Measurements from ENCODE around the gene FGF11.
"Not testable (repeated sequence)": the region's sequence is repeated elsewhere in the genome, so short reads cannot be mapped to it uniquely, and the experiment has no call there.

The FGF11 gene

DNA sequence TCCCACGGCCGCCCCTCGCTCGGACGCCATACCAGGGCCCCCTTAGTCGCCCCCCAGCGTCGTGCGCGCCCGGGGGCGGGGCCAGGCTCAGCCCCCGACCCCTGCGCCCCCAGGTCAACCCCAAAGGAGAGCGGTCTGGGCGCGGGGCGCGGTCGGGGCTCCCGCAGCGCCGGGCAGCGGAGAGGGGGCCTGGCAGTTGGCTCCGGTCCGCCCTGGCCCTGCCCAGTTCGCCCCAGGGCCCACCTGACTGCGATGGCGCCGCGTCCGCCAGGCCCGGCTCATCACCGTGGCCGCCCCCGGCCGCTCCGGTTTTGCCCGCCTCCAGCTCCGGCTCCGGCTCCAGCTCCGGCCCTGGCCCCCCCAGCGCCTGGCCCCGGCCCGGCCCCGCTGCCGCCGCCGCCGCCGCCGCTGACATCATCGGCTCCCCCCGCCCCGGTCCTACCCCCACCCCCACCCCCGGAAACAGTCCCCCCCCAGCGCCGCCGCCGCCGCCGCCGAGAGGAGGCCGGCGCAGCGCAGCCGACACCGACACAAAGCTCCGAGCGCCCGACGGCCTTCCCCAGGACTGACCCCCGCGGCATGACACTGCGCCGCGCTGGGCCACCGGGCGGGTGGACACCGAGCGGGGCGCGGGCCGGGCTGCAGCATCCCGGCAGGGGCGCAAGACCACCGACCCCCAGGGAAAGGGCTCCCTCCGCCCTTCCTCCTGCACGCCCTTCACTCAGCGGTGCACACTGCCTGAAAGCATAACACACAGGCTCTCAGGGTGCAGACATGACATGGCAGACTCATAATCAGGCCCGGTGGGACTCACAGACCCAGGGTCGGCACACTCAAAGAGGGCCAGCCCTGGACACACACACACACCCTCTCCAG is 40.1 kb downstream of the FGF11 start, which contains the start of gene ZBTB4:
Gene ZBTB4, minus strand, starts transcription at position 419 of the 876 bp plus-strand sequence. CDS start 12,830 bp downstream, outside the sequence.
- DNase-seq: peak in 12 of 14 donors; percentile 23 to 78 (median 60)

DNA sequence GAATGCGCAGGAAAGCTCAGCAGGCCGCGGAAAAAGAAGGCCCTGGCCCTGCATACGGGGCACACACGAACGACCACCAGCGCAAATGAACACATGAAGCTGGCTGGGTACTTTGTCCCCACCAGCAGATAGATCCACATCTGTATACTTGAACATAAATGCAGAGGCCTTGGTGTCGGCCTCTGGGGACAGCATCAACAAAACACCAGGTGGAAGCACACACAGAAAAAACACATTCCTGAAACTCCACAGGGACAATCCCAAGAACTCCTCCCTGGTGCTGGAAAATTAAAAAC is 40.7 kb downstream of the FGF11 start:
- DNase-seq: no peak

DNA sequence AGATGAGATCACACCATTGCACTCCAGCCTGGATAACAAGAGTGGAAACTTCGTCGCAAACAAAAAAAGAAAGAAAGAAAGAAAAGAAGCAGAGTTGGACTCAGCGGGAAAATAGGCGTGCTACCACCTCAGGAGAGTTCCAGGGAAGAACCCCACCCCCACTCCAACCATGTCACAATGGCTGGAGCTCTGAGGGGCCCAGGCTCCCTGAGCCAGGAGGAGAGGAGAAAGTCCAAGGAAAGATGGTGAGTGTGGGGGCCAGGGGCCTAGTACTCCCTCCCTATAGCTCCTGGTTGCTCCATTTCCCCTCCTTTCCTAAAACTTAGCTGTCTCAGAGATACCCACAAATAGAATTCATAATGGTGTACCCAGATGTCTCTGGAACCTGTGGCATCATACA is 42.0 kb downstream of the FGF11 start, which contains the start of gene SLC35G6:
Gene SLC35G6, plus strand, starts transcription at position 172 of the 400 bp plus-strand sequence. Its CDS starts 71 bp downstream, at position 243.
- not testable (repeated sequence) for DNase-seq

DNA sequence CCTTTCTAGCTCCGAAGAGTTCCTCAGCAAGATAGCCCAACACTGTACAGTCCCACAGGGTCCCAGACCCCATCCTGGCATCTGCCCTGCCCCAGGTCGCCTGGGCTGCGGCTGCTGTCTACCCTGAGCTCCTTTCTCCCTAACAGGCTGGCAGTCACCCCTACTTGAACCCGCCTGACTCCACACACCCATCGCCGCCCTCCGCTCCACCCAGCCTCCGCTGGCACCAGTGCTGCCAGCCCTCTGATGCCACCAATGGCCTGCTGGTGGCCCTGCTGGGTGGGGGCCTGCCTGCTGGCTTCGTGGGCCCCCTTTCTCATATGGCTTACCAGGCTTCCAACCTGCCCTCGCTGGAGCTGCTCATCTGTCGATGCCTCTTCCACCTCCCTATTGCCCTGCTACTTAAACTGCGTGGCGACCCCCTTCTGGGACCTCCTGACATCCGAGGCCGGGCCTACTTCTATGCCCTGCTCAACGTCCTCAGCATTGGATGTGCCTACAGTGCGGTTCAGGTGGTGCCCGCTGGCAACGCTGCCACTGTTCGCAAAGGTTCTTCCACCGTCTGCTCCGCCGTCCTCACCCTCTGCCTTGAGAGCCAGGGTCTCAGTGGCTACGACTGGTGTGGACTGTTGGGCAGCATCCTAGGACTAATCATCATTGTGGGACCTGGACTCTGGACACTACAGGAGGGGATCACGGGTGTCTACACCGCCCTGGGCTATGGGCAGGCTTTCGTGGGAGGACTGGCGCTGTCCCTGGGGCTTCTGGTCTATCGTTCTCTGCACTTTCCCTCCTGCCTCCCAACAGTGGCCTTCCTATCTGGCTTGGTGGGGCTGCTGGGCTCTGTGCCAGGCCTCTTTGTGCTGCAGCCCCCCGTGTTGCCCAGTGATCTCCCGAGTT is 42.8 kb downstream of the FGF11 start:
- not testable (repeated sequence) for DNase-seq

DNA sequence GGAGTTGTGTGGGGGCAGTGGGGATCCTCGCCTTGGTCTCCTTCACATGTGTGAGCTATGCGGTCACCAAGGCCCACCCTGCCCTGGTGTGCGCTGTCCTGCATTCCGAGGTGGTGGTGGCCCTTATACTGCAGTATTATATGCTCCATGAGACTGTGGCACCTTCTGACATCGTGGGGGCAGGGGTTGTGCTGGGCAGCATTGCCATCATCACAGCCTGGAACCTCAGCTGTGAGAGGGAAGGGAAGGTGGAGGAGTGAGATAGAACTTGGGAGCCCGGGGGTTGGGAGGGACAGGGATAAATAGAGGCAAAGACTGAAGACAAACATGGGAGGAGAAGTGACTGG is 43.4 kb downstream of the FGF11 start:
- DNase-seq: not testable (repeated sequence)

DNA sequence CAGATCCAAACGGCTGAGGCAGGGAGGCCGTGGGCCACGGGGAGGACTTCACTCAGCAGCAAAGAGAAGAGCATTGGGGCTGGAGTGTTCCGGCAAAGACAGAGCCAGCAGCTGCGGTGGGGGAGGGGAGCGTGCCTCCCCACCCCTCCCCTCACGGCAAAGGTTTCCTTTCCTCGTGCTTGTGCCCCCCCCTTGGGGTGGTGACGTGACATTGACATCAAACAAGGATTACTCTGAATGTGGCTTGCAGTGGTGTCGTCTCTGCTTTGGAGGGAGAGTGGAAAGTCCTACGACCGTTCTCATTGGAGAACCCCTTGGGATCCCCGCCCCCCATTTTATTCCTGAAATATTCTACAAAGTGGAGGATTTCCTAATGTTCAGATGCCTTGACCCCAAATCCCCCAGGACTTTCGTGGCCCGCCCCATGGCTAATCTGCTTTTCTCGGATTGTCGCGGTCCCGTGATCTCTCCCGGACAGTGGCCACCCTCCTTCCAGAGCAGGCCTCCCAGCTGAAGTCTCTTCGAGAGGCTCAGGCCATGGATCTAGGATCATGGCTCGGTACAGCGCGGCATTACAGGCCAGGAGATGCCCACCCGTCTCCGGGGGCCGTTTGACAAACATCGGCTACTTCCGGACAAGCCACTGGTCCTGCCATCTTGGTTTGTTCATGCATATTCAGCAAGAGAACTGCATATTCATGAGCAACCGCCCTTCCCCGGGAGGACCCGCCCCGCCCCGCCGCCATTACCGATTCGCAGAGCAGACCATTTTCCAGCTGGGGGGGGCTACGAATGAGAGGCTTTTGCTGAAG is 44.1 kb downstream of the FGF11 start:
- DNase-seq: peak; percentile 98 to 100 (median 99)

DNA sequence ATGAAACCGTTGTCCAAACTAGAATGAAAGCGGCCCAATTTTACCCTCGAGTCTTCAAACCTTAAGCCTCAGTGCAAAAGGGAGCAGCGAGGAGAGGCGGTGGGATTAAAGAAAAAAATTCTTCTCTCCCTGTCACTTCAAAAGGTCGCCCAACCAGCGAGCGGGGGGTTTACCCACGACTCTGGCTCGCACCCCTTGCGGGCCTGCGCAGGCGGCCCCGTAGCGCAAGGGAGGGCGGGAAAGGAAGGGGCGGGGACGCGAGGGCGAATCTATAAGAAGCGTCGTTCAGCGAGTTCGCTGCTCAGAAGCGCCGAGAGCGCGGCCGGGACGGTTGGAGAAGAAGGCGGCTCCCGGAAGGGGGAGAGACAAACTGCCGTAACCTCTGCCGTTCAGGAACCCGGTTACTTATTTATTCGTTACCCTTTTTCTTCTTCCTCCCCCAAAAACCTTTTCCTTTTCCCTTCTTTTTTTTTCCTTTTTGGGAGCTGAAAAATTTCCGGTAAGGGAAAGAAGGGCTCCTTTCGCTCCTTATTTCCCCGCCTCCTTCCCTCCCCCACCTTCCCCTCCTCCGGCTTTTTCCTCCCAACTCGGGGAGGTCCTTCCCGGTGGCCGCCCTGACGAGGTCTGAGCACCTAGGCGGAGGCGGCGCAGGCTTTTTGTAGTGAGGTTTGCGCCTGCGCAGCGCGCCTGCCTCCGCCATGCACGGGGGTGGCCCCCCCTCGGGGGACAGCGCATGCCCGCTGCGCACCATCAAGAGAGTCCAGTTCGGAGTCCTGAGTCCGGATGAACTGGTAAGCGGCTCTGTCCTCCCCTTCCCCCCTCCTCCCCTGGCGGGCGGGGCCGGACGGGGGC is 45.0 kb downstream of the FGF11 start, which contains the start of gene POLR2A:
Gene POLR2A, plus strand, starts transcription at position 300 of the 852 bp plus-strand sequence.
- peak; percentile 98 to 100 (median 99) for DNase-seq

DNA sequence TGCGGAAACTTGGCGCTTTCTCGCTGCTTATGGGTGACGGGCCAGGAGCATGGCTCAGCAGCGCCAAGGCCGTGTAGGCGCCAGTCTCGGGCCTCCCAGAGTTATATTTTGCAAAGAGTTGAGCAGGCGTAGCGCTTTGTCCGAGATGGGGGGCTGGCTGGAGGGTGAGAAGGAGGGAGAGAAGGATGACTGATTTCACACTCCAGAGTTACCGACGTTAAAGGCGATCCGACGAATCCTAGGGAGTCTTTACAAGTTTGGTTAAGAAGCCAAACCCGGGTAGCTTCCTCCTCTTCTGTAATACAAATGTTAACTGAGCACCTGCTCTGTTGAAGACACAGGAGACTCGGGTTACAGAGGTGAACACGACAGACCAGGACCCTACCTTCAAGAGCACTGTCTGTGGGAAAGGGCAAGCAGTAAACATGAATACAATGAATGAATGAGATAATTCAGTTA is 45.6 kb downstream of the FGF11 start:
- no peak for DNase-seq

DNA sequence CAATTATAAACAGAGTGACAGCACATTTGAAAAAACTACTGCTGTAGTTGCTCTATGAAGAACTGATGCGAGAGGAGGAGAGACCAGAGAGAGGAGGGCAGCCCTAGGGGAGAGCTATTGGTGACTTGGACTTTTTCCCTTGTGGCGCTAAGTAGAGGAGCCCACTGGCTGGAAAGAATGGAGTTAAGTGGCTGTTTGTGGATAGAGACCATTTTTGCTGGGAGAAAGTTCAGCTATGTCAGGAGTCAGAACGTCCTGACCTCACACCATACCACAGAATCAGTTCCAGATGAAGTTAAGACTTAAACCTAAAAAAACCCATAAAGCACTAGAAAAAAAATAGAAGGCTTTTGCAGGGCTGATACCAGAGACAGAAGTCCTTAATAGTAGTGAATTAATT is 46.9 kb downstream of the FGF11 start:
- no peak for DNase-seq

DNA sequence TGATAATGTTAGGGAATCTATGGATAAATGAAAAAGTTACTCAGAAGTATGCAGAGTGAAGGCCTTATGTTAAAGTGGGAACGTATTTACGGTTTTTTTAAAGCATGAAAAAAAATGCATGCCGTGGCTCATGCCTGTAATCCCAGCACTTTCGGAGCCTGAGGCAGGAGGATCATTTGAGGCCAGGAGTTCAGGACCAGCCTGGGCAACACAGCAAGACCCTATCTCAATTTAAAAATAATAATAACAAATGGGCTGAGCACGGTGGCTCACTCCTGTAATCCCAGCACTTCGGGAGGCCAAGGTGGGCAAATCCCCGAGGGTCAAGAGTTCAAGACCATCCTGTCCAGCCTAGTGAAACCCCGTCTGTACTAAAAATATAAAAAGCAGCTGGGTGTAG is 50.8 kb downstream of the FGF11 start:
- no peak for DNase-seq

DNA sequence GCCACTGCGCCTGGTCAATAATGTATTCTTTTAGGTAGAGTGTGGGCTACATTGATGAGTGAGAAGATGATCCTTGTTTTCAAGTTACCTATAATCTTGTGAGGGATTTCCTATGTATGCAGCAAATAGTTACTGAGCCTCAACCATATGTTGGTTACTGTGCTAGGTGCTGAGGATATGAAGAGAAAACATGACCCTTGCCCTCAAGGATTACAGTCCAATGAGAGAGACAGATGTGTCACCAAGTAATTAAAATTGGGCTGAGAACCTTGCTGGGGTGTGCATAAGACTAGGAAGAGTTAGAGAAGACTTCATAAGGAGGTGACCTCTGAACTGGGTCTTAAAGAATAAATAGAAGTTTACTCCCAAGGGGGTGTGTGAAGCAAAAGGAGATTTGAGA is 52.3 kb downstream of the FGF11 start:
- DNase-seq: no peak

DNA sequence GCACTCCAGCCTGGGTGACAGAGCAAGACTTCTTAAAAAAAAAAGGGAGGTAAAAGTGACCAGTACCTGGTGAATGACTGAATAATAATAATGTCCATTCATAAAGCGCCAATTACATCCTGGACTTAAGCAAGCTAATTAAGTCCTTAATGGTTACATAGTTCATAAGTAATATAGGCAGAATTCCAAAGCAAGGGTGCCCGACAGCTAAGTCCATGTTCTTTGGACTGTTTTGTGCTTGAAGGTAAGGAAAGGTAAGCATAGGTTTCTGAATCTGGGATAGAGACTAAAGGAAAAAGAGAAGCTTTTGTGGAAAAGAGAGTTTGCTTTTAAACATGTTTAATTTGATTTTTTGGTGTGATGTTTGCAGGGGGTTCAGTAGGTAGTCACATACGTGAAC is 54.6 kb downstream of the FGF11 start:
- no peak for DNase-seq
